Measurements from ENCODE around the gene PLCH1.

The PLCH1 gene

DNA sequence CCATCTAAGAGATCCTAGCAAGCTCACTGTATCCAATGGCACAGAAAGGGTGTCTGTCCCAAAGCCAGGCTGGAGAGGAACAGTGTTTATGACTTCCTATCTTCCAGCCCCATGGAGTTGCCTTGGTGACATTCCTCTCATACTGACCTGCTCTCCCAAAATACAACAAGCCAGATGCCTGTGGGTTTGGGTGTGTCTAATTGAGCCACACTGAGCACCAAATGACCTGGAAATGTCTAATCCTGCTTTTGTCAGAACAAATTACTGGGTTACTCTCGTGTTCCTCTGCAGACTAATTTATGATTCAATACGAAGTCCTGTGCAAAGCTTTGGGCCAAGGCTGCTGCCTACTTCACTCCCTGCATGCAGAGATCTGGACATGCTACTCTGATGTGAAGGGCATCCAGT lies 353.3 kb downstream of the PLCH1 start:
- no peak overlapping the region for H3K4me3 ChIP-seq (ENCODE audit: low read depth, low read length)

DNA sequence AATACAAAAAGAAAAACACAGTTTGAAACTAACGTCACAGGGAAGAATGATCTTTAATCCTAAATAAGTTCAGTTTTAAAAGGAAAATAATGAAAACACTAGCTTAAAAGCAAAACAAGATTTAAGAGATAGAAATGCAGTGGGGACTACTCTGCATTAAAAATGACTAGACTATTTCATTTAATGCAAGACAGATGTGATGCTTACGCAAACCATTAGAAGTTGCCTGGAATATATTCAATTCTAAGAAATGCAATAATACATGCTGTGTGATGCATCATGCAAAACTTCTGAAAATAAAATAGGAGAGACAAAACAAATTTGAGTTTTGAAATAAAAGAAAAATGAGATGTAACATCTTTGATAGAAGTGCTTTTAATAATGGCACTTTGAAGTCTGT lies 353.8 kb downstream of the PLCH1 start:
- H3K4me3 ChIP-seq (ENCODE audit: low read depth, low read length): no peak overlapping the region

DNA sequence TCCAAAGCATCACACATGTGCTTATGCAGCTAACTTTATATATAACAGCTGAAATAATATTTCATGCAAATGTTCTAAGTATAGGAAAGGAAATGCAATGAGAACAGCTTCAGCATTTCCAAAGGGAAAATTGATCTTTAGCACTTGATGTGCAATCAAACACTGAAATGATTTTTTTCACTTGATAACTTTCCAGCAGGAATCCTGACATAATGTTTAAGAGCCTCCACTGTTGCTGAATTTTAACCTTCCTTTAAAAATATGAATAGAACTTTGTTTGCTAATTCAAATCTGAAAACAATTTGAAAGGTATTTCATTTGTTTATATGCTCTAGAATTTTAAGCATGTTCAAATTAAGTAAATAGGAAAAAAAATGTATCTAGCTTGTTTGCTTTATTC lies 354.5 kb downstream of the PLCH1 start:
- H3K4me3 ChIP-seq (ENCODE audit: low read depth, low read length): no peak overlapping the region

DNA sequence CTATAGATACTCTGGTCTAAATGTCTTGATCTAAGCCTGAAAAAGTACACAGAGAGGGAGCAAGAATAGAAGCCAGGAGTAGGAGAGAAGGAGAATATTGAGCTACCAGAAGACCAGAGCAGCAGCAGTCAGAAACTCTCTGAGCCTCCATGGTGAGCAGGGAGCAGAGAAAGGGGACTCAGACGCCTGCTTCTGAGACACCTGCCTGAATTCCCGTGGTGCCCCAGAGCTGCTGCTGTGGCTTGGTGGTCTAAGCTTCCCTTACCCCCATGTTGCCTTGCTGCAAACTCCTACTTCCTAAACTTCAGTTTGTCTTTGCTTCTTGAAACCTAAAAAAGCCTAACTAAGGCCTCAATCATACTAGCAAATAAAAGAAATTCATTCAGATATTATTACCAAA lies 356.5 kb downstream of the PLCH1 start:
- H3K4me3 ChIP-seq (ENCODE audit: low read depth, low read length): no peak overlapping the region

DNA sequence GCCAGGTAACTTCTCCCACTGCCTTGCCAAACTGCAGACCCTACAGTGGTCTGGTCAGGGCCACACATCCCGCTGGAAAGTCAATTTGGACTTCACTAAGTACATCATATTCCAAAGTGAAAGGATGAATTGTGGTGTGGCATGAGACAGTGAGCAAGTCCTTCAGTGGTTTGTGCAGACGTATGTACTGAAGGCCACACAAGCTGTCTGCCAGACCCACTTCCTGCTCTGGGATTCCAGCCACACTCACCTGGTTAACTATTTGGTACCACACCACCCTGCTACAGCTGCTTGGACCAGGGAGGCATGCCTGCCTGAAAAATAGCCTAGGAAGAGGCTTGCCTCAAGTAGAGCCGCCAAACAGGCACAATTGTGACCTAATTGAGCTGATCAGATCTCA lies 357.3 kb downstream of the PLCH1 start:
- no peak overlapping the region for H3K4me3 ChIP-seq (ENCODE audit: low read depth, low read length)

DNA sequence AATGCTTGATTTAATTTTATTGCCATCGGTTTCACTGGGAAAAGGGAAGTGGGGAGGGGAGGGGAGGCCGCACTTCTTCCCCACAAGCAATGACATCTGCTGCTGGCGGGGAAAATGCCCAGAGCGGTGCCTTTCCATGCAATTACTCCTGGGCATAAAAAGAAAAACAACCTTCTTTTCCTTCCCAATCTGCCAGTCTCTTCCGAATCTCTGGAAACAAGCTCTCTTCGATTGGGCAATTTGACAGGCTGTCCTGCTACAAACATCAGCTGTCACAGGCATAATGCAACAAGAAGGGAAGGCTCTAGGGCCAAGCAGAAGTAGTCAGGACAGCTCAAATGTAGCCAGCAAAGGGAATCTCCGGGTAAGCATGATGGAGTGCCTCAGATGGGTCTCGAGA lies 358.0 kb downstream of the PLCH1 start:
- no peak overlapping the region for H3K4me3 ChIP-seq (ENCODE audit: low read depth, low read length)

DNA sequence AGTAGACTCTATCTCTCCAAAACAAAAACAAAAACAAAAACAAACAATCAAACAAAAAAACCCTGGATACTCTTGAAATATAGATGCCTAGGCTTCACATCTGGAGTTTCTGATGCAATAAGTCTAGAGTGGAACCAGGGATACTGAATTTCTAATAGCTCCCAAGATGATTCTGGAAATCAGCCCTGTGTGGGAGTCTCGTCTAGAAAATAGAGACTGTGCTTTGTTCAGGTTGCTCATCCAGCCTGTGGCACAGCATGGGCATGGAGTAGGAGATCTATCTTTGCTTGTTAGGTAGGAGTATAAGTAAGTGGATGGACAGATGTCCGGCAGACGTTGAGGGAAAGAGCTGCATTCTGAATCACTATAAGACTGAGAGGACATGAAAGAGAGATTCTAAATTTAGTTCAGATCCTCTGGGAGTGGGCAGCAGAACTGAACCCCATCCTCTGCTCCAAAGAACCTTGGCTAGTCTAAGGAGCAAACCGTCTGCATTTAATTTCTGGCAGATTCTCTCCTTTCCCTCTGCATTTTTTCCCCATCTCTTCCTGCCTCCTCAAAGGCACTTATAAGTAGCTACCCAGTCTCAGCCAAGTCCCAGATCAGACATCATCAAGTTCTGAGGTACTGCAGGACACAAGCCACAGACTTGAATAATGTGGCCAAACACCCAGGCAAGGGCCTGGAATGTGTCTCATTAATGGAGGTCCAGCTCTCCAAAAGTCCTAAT lies 358.8 kb downstream of the PLCH1 start:
- H3K4me3 ChIP-seq (ENCODE audit: low read depth, low read length): no peak overlapping the region

DNA sequence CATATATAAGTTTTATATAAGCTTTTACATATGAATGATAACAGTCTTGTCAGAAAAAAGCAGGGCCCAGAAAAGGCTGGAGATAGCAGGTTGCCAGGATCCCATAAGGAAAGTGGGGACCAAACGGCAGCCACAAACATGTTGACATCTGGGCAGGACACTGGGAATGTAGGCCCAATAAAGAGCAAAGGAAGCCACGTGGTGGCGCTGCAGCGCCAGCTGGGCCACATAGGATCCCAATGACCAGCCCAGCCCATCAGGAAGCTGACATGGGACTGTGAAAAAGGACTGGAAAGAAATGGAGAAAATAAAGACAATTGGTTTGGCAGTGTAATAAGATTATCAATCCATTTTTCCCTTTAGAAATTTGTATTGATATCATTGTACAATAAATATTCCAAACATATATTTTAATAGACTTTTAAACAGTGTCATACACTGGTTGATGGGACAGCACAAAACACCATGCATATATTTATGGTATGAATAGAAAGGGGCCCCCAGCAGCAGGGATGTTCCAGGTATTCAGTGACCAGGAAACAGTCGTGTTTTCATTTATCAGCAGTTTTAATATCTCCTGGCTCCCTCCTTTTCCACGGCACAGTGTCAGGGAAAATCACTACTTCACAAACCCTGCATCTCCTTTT lies 362.4 kb downstream of the PLCH1 start:
- no peak overlapping the region for H3K4me3 ChIP-seq (ENCODE audit: low read depth, low read length)

DNA sequence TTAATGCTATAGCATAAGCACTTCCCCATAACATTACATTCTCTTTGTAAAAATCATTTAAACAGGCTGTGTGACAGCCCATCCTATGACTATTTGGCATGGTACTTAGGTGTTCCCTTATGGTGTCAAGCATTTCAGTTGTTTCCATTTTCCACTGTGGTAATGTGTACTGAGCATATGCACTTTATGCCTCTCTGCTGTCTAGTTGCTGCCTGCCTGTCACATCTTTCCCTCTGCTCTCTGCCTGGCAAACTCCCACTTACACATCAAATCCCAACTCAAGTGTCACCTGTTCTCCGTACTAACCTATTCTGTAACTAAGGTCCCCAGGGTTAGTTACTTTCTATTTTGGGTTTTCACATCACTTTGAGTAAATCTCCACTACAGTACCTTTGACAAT lies 367.0 kb downstream of the PLCH1 start:
- H3K4me3 ChIP-seq (ENCODE audit: low read depth, low read length): no peak overlapping the region

DNA sequence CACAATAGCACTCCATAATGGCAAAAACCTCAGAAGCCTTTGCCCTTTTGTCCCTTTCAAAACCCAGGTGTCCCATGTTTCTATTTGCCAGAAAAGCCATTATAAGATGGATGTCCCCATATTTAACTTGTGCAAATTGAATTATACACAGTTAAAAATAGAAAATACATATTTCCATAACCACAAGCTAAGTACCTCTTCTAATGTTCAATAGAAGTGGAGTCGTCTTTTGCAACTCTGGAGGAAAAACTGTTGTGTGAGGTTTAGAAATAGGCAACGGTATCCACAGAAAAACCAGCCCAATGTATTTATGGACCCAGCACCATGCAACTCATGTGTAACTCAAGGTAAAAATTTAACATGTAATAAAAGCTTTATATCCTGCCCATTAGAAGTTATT lies 367.8 kb downstream of the PLCH1 start:
- H3K4me3 ChIP-seq (ENCODE audit: low read depth, low read length): no peak overlapping the region

DNA sequence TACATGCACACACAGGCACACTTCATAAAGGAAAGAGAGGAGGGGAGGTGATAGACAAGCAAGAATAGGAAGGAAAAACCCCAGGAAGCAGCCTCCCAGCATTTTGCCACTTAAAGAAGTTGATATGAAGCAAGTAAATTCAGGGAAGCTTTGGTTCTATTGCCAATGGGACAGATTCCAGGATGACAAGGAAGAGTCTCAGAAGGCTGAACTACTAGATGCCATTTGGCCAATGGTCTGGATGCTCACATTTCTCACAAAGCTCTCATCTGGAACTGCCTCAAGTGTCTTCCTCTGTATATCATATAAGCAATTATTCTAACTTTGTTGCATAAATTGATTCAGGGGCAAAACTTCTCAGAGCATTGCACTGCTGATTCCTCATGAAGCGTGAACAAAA lies 372.6 kb downstream of the PLCH1 start:
- H3K4me3 ChIP-seq (ENCODE audit: low read depth, low read length): no peak overlapping the region

DNA sequence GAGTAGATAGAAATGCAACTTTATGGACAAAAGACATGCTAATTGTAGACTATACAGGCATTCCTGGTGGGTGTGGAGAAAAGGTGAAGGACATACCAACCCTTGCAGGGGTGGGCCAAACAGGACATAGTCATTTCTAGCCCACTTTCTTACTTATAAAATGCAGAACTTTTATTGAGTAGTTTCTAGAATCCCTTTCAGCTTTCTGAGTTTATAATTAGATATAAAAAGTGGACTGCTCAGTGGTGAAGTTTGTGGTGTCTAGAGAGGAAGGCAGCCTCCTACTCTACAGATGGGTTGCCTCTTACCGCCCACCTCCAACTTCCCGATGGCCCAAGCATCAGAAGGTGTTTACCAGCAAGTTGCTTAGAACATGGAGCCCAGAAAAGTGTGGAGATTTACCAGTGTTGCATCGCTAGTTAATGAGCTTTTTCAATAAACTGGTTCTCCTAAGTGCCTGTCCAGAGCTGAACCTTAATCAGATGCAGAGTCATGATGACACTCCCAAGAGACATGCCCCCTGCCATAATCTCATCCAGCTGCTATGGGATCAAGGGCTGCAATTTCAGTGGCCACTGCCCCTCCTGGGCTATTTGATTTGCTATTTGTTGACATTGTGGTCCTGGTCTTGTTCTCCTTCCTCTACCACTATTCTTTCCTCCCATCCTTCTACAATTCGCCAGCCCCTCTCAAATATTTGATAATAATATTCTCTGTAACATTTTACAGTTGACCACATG lies 373.9 kb downstream of the PLCH1 start:
- no peak overlapping the region for H3K4me3 ChIP-seq (ENCODE audit: low read depth, low read length)

DNA sequence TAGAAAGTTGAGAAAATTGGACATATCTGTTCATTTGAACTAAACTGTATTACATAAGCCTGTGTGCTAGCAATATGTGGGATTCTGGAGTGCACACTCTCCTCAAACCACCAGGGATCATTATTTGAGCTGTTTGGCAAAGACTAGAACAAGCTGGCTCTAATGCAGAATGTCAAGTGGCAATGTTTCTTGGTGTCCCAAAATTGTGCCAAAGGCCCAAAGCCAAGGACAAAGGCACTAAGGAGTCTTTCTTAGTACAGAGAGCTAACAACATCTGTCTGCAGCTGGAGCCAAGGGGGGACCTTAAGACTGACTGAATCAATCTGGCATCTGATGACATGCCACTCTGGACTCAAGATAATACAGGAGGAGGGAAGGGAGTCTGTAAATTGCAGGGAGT lies 374.7 kb downstream of the PLCH1 start:
- no peak overlapping the region for H3K4me3 ChIP-seq (ENCODE audit: low read depth, low read length)

DNA sequence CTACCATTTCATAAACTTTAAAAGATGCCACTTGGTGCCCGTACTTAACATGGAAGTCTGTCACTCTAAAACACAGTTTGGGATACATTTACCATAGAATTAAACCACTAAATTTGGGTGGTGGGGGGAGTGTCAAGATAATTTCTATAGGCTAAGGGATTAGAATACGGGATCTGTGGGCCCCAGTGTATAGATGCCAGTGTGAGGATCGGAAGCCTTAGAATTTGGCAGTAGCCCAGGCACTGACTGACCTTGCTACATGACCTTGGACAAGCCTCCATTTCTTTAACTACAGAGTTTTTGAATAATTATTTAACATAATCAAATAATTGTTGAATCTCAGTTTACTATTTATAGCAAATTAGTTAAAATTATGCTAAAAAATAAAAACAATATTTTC lies 375.1 kb downstream of the PLCH1 start:
- no peak overlapping the region for H3K4me3 ChIP-seq (ENCODE audit: low read depth, low read length)

DNA sequence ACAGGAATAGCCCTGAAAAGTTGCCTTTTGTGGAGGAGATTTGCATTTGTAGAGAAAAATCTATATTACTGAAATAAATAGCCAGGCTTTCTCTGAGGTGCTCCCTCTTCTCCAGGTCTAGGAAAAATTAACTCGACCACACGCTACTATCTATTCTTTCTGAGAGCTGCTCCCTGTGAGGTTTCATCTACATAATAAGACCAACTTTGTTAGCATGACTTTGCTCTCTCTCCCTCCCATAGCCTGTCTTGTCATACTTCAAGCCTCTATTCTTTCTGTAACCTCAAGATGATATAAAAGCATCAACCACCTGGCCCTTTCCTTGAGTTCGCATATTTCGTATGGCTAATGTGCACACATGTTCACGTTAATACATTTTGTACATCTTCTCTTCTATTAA lies 375.6 kb downstream of the PLCH1 start:
- no peak overlapping the region for H3K4me3 ChIP-seq (ENCODE audit: low read depth, low read length)

DNA sequence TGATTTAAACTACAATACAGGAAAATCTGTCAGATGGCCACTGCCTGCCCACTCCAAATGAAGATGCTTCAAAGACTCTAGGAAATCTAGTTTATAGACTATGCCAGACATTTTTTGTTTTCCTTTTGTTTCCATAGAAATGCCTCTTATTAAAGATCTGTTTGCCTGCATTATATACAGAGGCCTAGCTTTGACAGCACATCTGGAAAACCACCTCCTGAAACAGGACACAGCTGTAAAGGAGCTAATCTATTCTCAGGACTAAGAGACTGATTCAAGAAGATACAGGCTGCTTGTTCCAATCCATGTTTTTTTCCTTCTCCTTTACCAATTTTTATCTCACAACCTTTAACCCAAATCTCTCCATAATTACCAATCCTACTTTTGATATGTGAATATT lies 376.1 kb downstream of the PLCH1 start:
- H3K4me3 ChIP-seq (ENCODE audit: low read depth, low read length): no peak overlapping the region

DNA sequence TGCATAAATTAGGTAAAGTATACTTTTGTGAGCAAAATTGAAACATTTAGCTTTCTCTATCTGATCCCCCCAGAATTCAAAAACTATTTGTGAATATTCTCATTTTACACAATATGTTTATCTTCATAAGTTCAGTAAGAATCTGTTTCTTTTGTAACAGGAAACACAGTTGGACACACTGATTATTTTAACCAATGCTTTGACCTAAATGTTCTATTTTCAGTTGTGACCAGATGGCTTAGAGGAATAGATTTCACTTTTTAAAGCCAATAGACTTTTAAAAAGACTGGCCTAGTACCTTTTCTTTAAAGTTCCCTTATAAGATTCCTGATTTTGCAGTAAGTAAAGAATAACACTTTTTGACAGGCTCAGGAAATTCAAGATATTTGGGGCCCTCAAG lies 377.4 kb downstream of the PLCH1 start:
- H3K4me3 ChIP-seq (ENCODE audit: low read depth, low read length): no peak overlapping the region

DNA sequence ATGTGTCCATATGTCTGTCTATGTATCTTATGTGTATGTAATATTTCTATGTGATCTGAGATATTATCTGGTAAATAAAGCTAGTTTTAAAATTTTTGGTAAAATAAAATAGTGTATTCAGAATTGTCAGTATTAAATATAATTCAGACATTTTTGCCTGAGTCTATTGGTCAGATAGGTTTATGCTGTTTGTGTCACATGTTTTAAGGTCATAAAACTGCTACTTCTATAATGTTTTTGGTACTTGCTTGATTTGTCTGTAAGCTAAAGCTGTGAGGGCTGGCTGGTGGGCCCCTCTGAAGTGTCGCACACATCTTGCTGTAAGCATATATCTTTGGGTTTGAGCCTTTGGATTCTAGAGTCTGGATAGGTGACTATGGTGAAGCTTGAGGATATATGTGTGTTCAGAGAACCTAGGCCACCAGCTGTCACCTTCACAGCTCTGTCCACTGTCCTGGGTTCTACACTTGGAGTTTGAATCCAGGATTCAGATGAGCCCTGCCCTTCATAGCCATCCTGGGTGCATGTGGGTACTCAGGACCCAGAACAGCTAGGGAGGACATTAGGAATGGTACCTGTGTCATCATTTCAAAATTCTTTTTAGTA lies 379.6 kb downstream of the PLCH1 start:
- H3K4me3 ChIP-seq (ENCODE audit: low read depth, low read length): no peak overlapping the region

DNA sequence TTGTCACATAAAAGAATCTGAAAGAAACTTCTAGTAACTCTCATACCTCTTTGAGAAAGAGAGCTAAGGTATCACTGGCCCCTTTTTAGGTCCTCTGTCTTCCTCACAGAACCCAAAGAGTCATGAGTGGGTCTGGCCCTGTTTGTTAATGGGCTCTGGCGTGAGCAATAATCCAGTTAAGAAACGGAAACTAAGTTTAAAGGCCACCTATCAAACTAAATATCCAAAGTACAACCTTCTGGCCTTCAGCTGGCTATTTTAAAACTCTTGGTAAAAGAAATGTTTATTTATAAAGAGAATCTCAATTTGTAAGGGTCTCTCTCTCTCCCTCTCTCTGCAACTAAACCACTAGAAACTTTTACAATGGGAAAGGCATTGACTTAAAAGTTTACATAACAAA lies 380.4 kb downstream of the PLCH1 start:
- H3K4me3 ChIP-seq (ENCODE audit: low read depth, low read length): no peak overlapping the region

DNA sequence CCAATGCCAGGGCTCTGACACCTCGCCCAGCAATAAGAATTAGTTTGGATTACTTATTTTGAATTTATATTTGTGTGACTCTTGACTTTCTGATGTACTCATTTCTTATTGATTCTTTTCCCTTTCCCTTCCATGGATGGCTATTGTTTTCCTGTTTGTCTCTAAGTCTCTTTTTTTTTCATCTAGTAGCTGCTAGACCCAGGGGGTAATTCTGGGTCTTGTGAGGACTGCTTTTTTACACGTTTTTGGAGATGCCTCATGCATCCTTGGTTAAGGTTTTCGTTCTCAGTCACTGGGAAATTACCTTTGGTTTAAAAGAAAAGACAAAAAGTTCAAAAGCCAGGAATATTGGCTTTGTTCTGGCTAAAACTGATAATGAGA lies 381.2 kb downstream of the PLCH1 start:
- no peak overlapping the region for H3K4me3 ChIP-seq (ENCODE audit: low read depth, low read length)

DNA sequence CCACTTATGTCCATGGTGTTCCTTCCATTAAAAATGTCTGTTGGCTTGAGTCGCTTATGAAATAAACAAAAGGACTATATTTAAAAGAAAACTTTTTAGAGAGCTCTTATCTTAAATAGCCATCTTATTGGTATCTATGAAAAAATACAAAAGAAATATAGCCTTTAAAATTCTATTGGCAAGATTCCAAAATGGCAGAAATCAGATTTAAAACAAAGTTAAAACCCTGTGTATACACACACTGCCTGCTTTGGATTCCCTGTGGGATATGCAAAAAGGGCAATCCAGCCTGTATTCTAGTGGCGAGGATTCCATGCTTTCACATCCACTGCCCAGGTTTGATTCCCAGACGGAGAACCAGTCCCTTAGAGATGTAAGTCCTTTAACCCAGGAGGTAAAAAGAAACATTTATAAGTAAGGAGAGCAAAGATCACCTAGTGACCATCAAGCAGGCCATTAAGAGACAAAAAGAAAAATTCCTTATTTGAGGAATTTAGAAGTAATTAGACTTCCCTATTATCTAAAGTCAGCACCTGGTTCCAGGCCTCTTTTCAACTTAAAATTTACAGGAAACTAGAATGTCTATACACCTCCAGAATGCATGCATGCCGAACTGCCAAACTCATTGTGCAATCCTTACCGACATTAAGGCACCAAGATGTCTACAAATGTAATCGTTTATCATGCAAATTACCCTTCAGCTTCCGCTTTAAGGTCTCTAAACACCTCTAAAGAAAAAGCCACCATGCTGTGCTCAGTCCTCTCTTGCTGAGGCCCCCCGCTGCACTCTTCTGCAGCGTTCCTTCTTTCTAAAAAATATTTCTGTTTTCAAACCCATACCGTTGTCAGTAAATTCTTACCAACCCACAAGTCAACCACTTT lies 381.8 kb downstream of the PLCH1 start:
- no peak overlapping the region for H3K4me3 ChIP-seq (ENCODE audit: low read depth, low read length)
